Measurements from ENCODE around the gene JMJD8. TPM values are rescaled to one million over a fixed set of nuclear protein-coding genes. Genes with fewer than 3 reads are reported as not detected.

The JMJD8 gene
- total RNA-seq, 2 experiments from 2014 or later = 22.0 to 23.6 TPM

GRCh38 chr16:651844-652243 lies 32.3 kb downstream of the JMJD8 start:
- ChIA-PET CTCF (no interaction called here), POLR2A (no interaction called here)
- H3K4me3 Mint-ChIP-seq = no peak overlapping the region
- no peaks in the 10 kb centered on the region for H3K36me3 ChIP-seq (ENCODE audit: insufficient read depth, low read length)
- H3K4me3 ChIP-seq (ENCODE audit: low read length) = no peak overlapping the region
- intact Hi-C loops (cut with DNase I, micrococcal nuclease) = no loop called here
- H3K9me3 Mint-ChIP-seq = no peaks in the 10 kb centered on the region
- H3K4me1 ChIP-seq (ENCODE audit: insufficient read depth, low read length) = peaks cover 29% of the 10 kb centered on the region
- H3K27ac ChIP-seq (ENCODE audit: low read depth in 1 of 2, low read length in 2 of 2) = no peak overlapping the region
- ATAC-seq (ENCODE audit: poor library complexity) = no peak
- no peaks in the 10 kb centered on the region for H3K27me3 Mint-ChIP-seq
- H3K36me3 Mint-ChIP-seq (ENCODE audit: low read depth) = no peaks in the 10 kb centered on the region
- H3K27ac Mint-ChIP-seq = no peak overlapping the region
- H3K9me3 ChIP-seq (ENCODE audit: control insufficient read depth in 1 of 2, insufficient read depth in 1 of 2, low read length in 2 of 2) = no peaks in the 10 kb centered on the region
- TF ChIP-seq CTCF (IDR thresholded peaks at IDR 0.05) = no peak
- H3K4me1 Mint-ChIP-seq (ENCODE audit: low read depth) = no peaks in the 10 kb centered on the region
- no peak for DNase-seq
- H3K27me3 ChIP-seq (ENCODE audit: control insufficient read depth in 1 of 2, insufficient read depth in 2 of 2, low read length in 2 of 2) = no peaks in the 10 kb centered on the region

GRCh38 chr16:649631-650030 lies 34.5 kb downstream of the JMJD8 start:
- Mint-ChIP-seq H3K4me1 (ENCODE audit: low read depth) (no peaks in the 10 kb centered on the region), H3K27me3 (no peaks in the 10 kb centered on the region), H3K36me3 (ENCODE audit: low read depth) (no peaks in the 10 kb centered on the region), H3K4me3 (peak overlapping the region; percentile 51), H3K27ac (no peak overlapping the region), H3K9me3 (no peaks in the 10 kb centered on the region)
- POLR2A ChIA-PET = interaction anchor here (1.0 to 1.2 kb wide), 4 partner anchors 9 to 40 kb away, joined by 4 to 15 read pairs (median 4); partner anchors contain the start of genes METTL26, STUB1 and WDR24
- no peaks in the 10 kb centered on the region for H3K27me3 ChIP-seq (ENCODE audit: control insufficient read depth in 1 of 2, insufficient read depth in 2 of 2, low read length in 2 of 2)
- intact Hi-C loops (cut with DNase I, micrococcal nuclease) = no loop called here
- no peak overlapping the region for H3K27ac ChIP-seq (ENCODE audit: low read depth in 1 of 2, low read length in 2 of 2)
- H3K9me3 ChIP-seq (ENCODE audit: control insufficient read depth in 1 of 2, insufficient read depth in 1 of 2, low read length in 2 of 2) = no peaks in the 10 kb centered on the region
- CTCF ChIA-PET = interaction anchor here (1.3 kb wide), 1 partner anchor 13 kb away, joined by 5 read pairs; the partner anchor contains the start of gene METTL26
- ATAC-seq (ENCODE audit: poor library complexity) (peak; percentile 2), DNase-seq (peak in 1 of 14 experiments; percentile 35)
- TF ChIP-seq CTCF (IDR thresholded peaks at IDR 0.05) = no peak
- peaks cover 29% of the 10 kb centered on the region for H3K4me1 ChIP-seq (ENCODE audit: insufficient read depth, low read length)
- no peaks in the 10 kb centered on the region for H3K36me3 ChIP-seq (ENCODE audit: insufficient read depth, low read length)
- peak overlapping the region; percentile 24 for H3K4me3 ChIP-seq (ENCODE audit: low read length)

GRCh38 chr16:648781-649589 lies 35.1 kb downstream of the JMJD8 start, which contains the start of gene WDR90:
WDR90 (plus strand) TSS chr16:649365; CDS start chr16:649417, 52 bp downstream.
- H3K9me3 Mint-ChIP-seq = no peaks in the 10 kb centered on the region
- ChIA-PET CTCF (interaction anchor here (1.0 to 1.3 kb wide), 4 partner anchors 13 to 70 kb away, joined by 3 to 6 read pairs (median 4); partner anchors contain the start of gene METTL26), POLR2A (interaction anchor here (1.0 to 2.0 kb wide), 7 partner anchors 10 to 47 kb away, joined by 4 to 15 read pairs (median 5); partner anchors contain the start of genes METTL26, RHBDL1, STUB1 and WDR24)
- no peaks in the 10 kb centered on the region for H3K27me3 Mint-ChIP-seq
- H3K27ac Mint-ChIP-seq = peak within 1 kb of the TSS; percentile 66
- no peaks in the 10 kb centered on the region for H3K4me1 Mint-ChIP-seq (ENCODE audit: low read depth)
- Histone ChIP-seq H3K36me3 (ENCODE audit: insufficient read depth, low read length) (no peaks in the 10 kb centered on the region), H3K4me1 (ENCODE audit: insufficient read depth, low read length) (peaks cover 29% of the 10 kb centered on the region), H3K27me3 (ENCODE audit: control insufficient read depth in 1 of 2, insufficient read depth in 2 of 2, low read length in 2 of 2) (no peaks in the 10 kb centered on the region), H3K4me3 (ENCODE audit: low read length) (peak within 1 kb of the TSS; percentile 64), H3K27ac (ENCODE audit: low read depth in 1 of 2, low read length in 2 of 2) (peak within 1 kb of the TSS; percentile 79 to 80), H3K9me3 (ENCODE audit: control insufficient read depth in 1 of 2, insufficient read depth in 1 of 2, low read length in 2 of 2) (no peaks in the 10 kb centered on the region)
- H3K36me3 Mint-ChIP-seq (ENCODE audit: low read depth) = no peaks in the 10 kb centered on the region
- intact Hi-C loops (cut with DNase I, micrococcal nuclease) = no loop called here
- ATAC-seq (ENCODE audit: poor library complexity) (peak; percentile 97), DNase-seq (peak; percentile 83 to 96 (median 90))
- peak within 1 kb of the TSS; percentile 82 for H3K4me3 Mint-ChIP-seq
- TF ChIP-seq CTCF (IDR thresholded peaks at IDR 0.05) = no peak

All from CD4-positive, alpha-beta T cell (primary cell).